Dermis blood vessel endothelial cell (primary cell): Measurements from ENCODE around the gene HTR1A. TPM values are rescaled to one million over a fixed set of nuclear protein-coding genes. Genes with fewer than 3 reads are reported as not detected.

Source experiments
- total RNA-seq: library from RNA; depleted of rRNA; stranded (reverse); fragments of >200 nt; gene quantifications from 2 replicates; pipeline ENCODE4 v1.2.3, GENCODE V29; 2014

The HTR1A gene
- total RNA-seq, 1 donor from 2014 or later: not detected

Other genes with a start within 250 kb of the HTR1A start
- gene RNF180, start 203.4 kb upstream of the HTR1A start, total RNA-seq: 3.2 and 6.1 TPM in 2 replicates